GM10266 (cell line): Measurements from ENCODE around the gene RPTOR.

ENCODE experiments used
- DNase-seq: peaks from one replicate; pipeline ENCODE4 v3.0.0; 2012; ENCODE audit errors: extremely low spot score
- CTCF ChIP-seq: IDR thresholded peaks from 2 replicates; pipeline ENCODE4 v1.5.1; 2012; ENCODE audit warnings: mild to moderate bottlenecking, low read depth; ENCODE audit not compliant: control insufficient read depth, insufficient read depth; ENCODE audit errors: missing control alignments

The RPTOR gene

GRCh38 chr17:80726558-80727408, 182.1 kb downstream of the RPTOR start:
- no peak for TF ChIP-seq CTCF
- no peak for DNase-seq

- TF ChIP-seq CTCF, result no peak
- DNase-seq, result no peak
These were observed 182.7 kb downstream of the RPTOR start for GRCh38 chr17:80727409-80727755.

GRCh38 chr17:80729016-80729415, 184.4 kb downstream of the RPTOR start:
- DNase-seq, result no peak
- no peak for TF ChIP-seq CTCF

GRCh38 chr17:80729761-80730160, 185.1 kb downstream of the RPTOR start:
- no peak for TF ChIP-seq CTCF
- DNase-seq, result no peak

GRCh38 chr17:80730739-80731138, 186.1 kb downstream of the RPTOR start:
- no peak for DNase-seq
- no peak for TF ChIP-seq CTCF

GRCh38 chr17:80731323-80731722, 186.7 kb downstream of the RPTOR start:
- DNase-seq, result no peak
- TF ChIP-seq CTCF, result no peak

GRCh38 chr17:80732268-80732667, 187.6 kb downstream of the RPTOR start:
- TF ChIP-seq CTCF, result no peak
- no peak for DNase-seq
